PC-3 (cell line): ENCODE measurements around the gene RPL27A. TPM values are rescaled to one million over a fixed set of nuclear protein-coding genes. Genes with fewer than 3 reads are reported as not detected.
A peak's percentile ranks its signal among the peaks of the same experiment; 100 is the strongest.

ENCODE experiments used
- ATAC-seq: fragments of 200-7000 bp; cut with Tn5 transposase; 2 replicates; pipeline ENCODE4 v1.9.1; 2020; ENCODE audit warnings: mild to moderate bottlenecking, moderate library complexity
- BruUV-seq: library from RNA; stranded (reverse); fragments of 400-500 nt; replicated peaks from 2 replicates; lab custom pipeline; 2021; lab: Mats Ljungman, UMichigan
- CTCF ChIA-PET: fragments of 300-600 bp; sonication (Branson Sonifier 250); formaldehyde crosslinking; loops from one replicate; lab custom pipeline; 2022; ENCODE audit warnings: antibody characterized with exemption; lab: Charles Lee
- POLR2A ChIA-PET: fragments of 300-600 bp; sonication (Branson Sonifier 250); formaldehyde crosslinking; loops from one replicate; lab custom pipeline; 2022; ENCODE audit warnings: antibody characterized with exemption; ENCODE audit not compliant: unreplicated experiment; lab: Charles Lee
- DNase-seq: peaks from one replicate; pipeline ENCODE4 v3.0.0-alpha.2; 2015
- H2AFZ ChIP-seq: fragments of 300-600 bp; sonication (generic); 2 replicates; pipeline ENCODE4 v1.6.0; 2016; ENCODE audit warnings: antibody characterized with exemption, low read length
- H3F3A ChIP-seq: fragments of 300-600 bp; sonication (generic); one replicate; pipeline ENCODE4 v1.6.0; 2017; ENCODE audit warnings: antibody characterized with exemption, low read length, control low read depth, mild to moderate bottlenecking; ENCODE audit not compliant: unreplicated experiment
- H3K27ac ChIP-seq: fragments of 300-600 bp; sonication (generic); 2 replicates; pipeline ENCODE4 v1.5.1; 2016; ENCODE audit warnings: mild to moderate bottlenecking, low read length
- H3K27me3 ChIP-seq: fragments of 300-600 bp; sonication (generic); 2 replicates; pipeline ENCODE4 v1.6.1; 2016; ENCODE audit warnings: low read length, mixed read lengths
- H3K36me3 ChIP-seq: fragments of 300-600 bp; sonication (generic); 2 replicates; pipeline ENCODE4 v1.6.1; 2016; ENCODE audit warnings: low read depth, mixed run types, low read length, mixed read lengths
- H3K4me1 ChIP-seq: fragments of 300-600 bp; sonication (generic); 2 replicates; pipeline ENCODE4 v1.5.1; 2016; ENCODE audit warnings: low read length; ENCODE audit not compliant: insufficient read depth
- H3K4me2 ChIP-seq: fragments of 300-600 bp; sonication (generic); 2 replicates; pipeline ENCODE4 v1.6.0; 2016; ENCODE audit warnings: low read length
- H3K4me3 ChIP-seq: fragments of 300-600 bp; sonication (generic); 2 replicates; pipeline ENCODE4 v1.5.1; 2016; ENCODE audit warnings: mild to moderate bottlenecking, low read length, mixed read lengths
- H3K79me2 ChIP-seq: fragments of 300-600 bp; sonication (generic); 2 replicates; pipeline ENCODE4 v1.6.1; 2017; ENCODE audit warnings: low read length, mixed read lengths
- H3K9ac ChIP-seq: fragments of 300-600 bp; sonication (generic); 2 replicates; pipeline ENCODE4 v1.6.0; 2016; ENCODE audit warnings: mild to moderate bottlenecking, low read length
- H3K9me2 ChIP-seq: fragments of 300-600 bp; sonication (generic); replicated peaks from 2 replicates; pipeline ENCODE4 v1.6.1; 2016; ENCODE audit warnings: mixed run types, low read length, mixed read lengths
- H3K9me3 ChIP-seq: fragments of 300-600 bp; sonication (generic); 2 replicates; pipeline ENCODE4 v1.6.1; 2016; ENCODE audit warnings: low read length, mixed read lengths
- H4K20me1 ChIP-seq: fragments of 300-600 bp; sonication (generic); 2 replicates; pipeline ENCODE4 v1.6.1; 2016; ENCODE audit warnings: low read length, mixed read lengths
- EZH2 ChIP-seq: fragments of 300-600 bp; sonication (generic); IDR thresholded peaks from one replicate; pipeline ENCODE4 v1.6.1; 2017; ENCODE audit warnings: antibody characterized with exemption, mild to moderate bottlenecking, low read length; ENCODE audit not compliant: unreplicated experiment
- EZH2phosphoT487 ChIP-seq: fragments of 300-600 bp; sonication (generic); IDR thresholded peaks from 2 replicates; pipeline ENCODE4 v1.6.1; 2018; ENCODE audit warnings: mild to moderate bottlenecking, antibody characterized with exemption, low read length, borderline replicate concordance
- intact Hi-C: fragments of 100-400 bp; cut with micrococcal nuclease; formaldehyde crosslinking; loops from 2 replicates; pipeline ENCODE4 v1.9.0; 2023
- total RNA-seq: library from RNA; depleted of rRNA; stranded (reverse); fragments of >200 nt; gene quantifications from 2 replicates; pipeline ENCODE4 v1.2.3, GENCODE V29; 2014
- TF ChIP-seq, protein P1 (sequence below): fragments of 300-600 bp; sonication (generic); conservative IDR thresholded peaks from 2 replicates; pipeline ENCODE4 v1.5.1; 2017; ENCODE audit warnings: antibody characterized with exemption, low read depth, mild to moderate bottlenecking, low read length

The RPL27A gene
- total RNA-seq, 1 experiment from 2014 or later = 1,132 TPM

DNA sequence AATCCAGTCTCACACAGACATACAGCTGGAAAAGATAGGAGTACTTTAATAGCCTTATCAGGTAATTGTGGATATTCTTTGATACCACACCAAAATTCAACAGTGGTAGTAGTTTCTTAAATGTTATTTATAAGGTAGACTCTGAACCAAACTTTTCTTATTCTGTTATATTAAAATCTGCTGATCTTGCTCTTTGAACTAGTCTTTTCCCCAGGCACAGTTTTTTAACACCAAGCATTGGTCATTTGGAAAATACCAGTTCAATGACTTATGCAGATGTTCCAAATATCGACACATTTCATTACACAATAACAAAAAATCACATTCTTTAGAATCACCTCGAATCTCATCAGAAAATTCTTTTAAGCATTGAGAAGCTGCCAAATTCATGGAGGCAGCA is 7.7 kb upstream of the RPL27A start:
- ATAC-seq (no peak), DNase-seq (no peak)
- no peaks in the 10 kb centered on the region for H3K79me2 ChIP-seq
- H3K36me3 ChIP-seq = 0 out of 2 replicates have a peak, but pooled peaks cover 5% of the 10 kb centered on the region
- ChIA-PET CTCF (no interaction called here), POLR2A (no interaction called here)
- no peak overlapping the region for H3K9ac ChIP-seq
- H3K27ac ChIP-seq = no peak overlapping the region
- peaks cover 22% of the 10 kb centered on the region for H3K4me1 ChIP-seq
- intact Hi-C loops = no loop called here
- H3K27me3 ChIP-seq = no peaks in the 10 kb centered on the region
- no peak overlapping the region for H3K4me2 ChIP-seq
- H2AFZ ChIP-seq = no peak overlapping the region
- no peak overlapping the region for H3K4me3 ChIP-seq
- H3K9me2 ChIP-seq = no peaks in the 10 kb centered on the region
- BruUV-seq = no TSS peak
- TF ChIP-seq EZH2phosphoT487 (no peak), EZH2 (no peak)
- TF ChIP-seq, protein P1, sequence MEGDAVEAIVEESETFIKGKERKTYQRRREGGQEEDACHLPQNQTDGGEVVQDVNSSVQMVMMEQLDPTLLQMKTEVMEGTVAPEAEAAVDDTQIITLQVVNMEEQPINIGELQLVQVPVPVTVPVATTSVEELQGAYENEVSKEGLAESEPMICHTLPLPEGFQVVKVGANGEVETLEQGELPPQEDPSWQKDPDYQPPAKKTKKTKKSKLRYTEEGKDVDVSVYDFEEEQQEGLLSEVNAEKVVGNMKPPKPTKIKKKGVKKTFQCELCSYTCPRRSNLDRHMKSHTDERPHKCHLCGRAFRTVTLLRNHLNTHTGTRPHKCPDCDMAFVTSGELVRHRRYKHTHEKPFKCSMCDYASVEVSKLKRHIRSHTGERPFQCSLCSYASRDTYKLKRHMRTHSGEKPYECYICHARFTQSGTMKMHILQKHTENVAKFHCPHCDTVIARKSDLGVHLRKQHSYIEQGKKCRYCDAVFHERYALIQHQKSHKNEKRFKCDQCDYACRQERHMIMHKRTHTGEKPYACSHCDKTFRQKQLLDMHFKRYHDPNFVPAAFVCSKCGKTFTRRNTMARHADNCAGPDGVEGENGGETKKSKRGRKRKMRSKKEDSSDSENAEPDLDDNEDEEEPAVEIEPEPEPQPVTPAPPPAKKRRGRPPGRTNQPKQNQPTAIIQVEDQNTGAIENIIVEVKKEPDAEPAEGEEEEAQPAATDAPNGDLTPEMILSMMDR = no peak
- peaks cover 5% of the 10 kb centered on the region for H3F3A ChIP-seq
- H4K20me1 ChIP-seq = no peaks in the 10 kb centered on the region
- no peaks in the 10 kb centered on the region for H3K9me3 ChIP-seq

DNA sequence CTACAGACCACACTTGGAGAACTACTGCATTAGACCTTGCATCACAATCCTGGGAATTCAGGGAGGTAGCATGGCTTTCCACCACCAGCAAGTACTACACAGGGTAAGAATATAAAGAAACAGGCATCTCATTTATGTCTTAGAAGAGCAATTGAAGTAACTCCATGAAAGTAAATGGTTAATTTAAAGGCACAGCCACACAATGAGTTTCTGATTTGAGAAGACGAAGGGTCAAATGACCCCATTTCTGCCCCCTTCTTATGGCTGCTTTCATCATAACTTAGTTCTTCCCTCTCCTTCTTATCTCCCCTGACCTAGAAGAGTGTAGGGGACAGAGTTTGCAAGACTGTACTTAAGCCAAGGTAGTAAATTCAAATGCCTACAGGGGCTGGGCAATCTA is 6.1 kb upstream of the RPL27A start:
- H3K36me3 ChIP-seq = peaks cover 7% of the 10 kb centered on the region; the same call in 1 of the 2 replicates
- H2AFZ ChIP-seq = no peak overlapping the region
- H3K9ac ChIP-seq = no peak overlapping the region
- DNase-seq (no peak), ATAC-seq (no peak)
- peaks cover 15% of the 10 kb centered on the region for H3K4me1 ChIP-seq
- intact Hi-C loops = no loop called here
- no peaks in the 10 kb centered on the region for H3K9me3 ChIP-seq
- no TSS peak for BruUV-seq
- CTCF ChIA-PET = no interaction called here
- no peaks in the 10 kb centered on the region for H3F3A ChIP-seq
- POLR2A ChIA-PET = no interaction called here
- no peak overlapping the region for H3K27ac ChIP-seq
- H3K4me3 ChIP-seq = no peak overlapping the region
- TF ChIP-seq EZH2 (no peak), EZH2phosphoT487 (no peak)
- TF ChIP-seq, protein P1 = no peak
- H3K4me2 ChIP-seq = no peak overlapping the region
- no peaks in the 10 kb centered on the region for H4K20me1 ChIP-seq
- H3K9me2 ChIP-seq = no peaks in the 10 kb centered on the region
- peaks cover 2% of the 10 kb centered on the region for H3K79me2 ChIP-seq
- no peaks in the 10 kb centered on the region for H3K27me3 ChIP-seq

DNA sequence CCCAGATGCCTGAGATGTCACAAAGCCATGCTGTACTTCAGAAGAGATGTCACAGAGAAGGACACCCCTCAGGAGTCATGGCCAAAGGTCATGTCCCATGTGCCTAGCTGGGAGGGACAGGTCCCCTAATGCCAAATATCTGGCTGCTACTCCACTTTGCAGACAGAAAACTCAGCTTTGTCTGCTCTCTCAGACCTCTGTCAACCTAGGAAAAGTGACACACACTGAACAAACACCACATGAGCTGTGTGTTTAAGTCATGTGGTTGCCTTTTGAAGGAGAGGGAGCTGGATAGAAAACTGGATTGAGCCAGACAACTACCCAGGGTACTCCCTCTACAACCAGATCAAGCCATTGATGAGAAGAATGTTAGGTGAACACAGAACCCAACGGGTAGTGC is 3.6 kb upstream of the RPL27A start:
- CTCF ChIA-PET = no interaction called here
- H3K36me3 ChIP-seq = peaks cover 17% of the 10 kb centered on the region
- H3K4me2 ChIP-seq = no peak overlapping the region
- no peaks in the 10 kb centered on the region for H3K9me3 ChIP-seq
- intact Hi-C loops = no loop called here
- ATAC-seq (peak; percentile 16), DNase-seq (peak; percentile 14)
- peaks cover 8% of the 10 kb centered on the region for H4K20me1 ChIP-seq
- POLR2A ChIA-PET = no interaction called here
- no peaks in the 10 kb centered on the region for H3K9me2 ChIP-seq
- no peaks in the 10 kb centered on the region for H3F3A ChIP-seq
- H3K27me3 ChIP-seq = no peaks in the 10 kb centered on the region
- peaks cover 27% of the 10 kb centered on the region for H3K79me2 ChIP-seq
- H3K4me3 ChIP-seq = no peak overlapping the region
- H3K27ac ChIP-seq = no peak overlapping the region
- H2AFZ ChIP-seq = no peak overlapping the region
- BruUV-seq = no TSS peak
- H3K9ac ChIP-seq = no peak overlapping the region
- H3K4me1 ChIP-seq = peaks cover 10% of the 10 kb centered on the region; the same call in 1 of the 2 replicates
- TF ChIP-seq EZH2phosphoT487 (no peak), EZH2 (no peak)
- TF ChIP-seq, protein P1 = no peak
